Smooth muscle cell (in vitro differentiated cells): ENCODE results near the gene ZNF554. TPM values are rescaled to one million over a fixed set of nuclear protein-coding genes. Genes with fewer than 3 reads are reported as not detected.

ENCODE experiments used
- DNase-seq: peaks from one replicate; lab custom pipeline; 2025; ENCODE audit not compliant: unreplicated experiment; lab: John Stamatoyannopoulos, UW
- H2AFZ ChIP-seq: fragments of 200-600 bp; sonication (generic); 2 replicates; pipeline ENCODE4 v1.6.0; 2016; ENCODE audit warnings: antibody characterized with exemption, low read depth, mild to moderate bottlenecking
- H3F3A ChIP-seq: fragments of 200-600 bp; sonication (generic); 2 replicates; pipeline ENCODE4 v1.6.0; 2017; ENCODE audit warnings: antibody characterized with exemption, low read depth
- H3K27ac ChIP-seq: fragments of 200-600 bp; sonication (generic); 2 replicates; pipeline ENCODE4 v1.5.1; 2016; ENCODE audit warnings: low read depth, mild to moderate bottlenecking
- H3K27me3 ChIP-seq: fragments of 200-600 bp; sonication (generic); 2 replicates; pipeline ENCODE4 v1.6.1; 2016; ENCODE audit warnings: low read depth, mild to moderate bottlenecking
- H3K36me3 ChIP-seq: fragments of 200-600 bp; sonication (generic); 2 replicates; pipeline ENCODE4 v1.5.1; 2016; ENCODE audit warnings: low read depth
- H3K4me1 ChIP-seq: fragments of 200-600 bp; sonication (generic); 2 replicates; pipeline ENCODE4 v1.5.1; 2016; ENCODE audit warnings: low read depth
- H3K4me2 ChIP-seq: fragments of 200-600 bp; sonication (generic); 2 replicates; pipeline ENCODE4 v1.6.0; 2016; ENCODE audit warnings: mild to moderate bottlenecking
- H3K4me3 ChIP-seq: fragments of 200-600 bp; sonication (generic); 2 replicates; pipeline ENCODE4 v1.5.1; 2016; ENCODE audit warnings: mild to moderate bottlenecking
- H3K79me2 ChIP-seq: fragments of 200-600 bp; sonication (generic); 2 replicates; pipeline ENCODE4 v1.6.0; 2016; ENCODE audit warnings: low read depth, mild to moderate bottlenecking
- H3K9ac ChIP-seq: fragments of 200-600 bp; sonication (generic); 2 replicates; pipeline ENCODE4 v1.6.0; 2016; ENCODE audit warnings: low read depth
- H3K9me3 ChIP-seq: fragments of 200-600 bp; sonication (generic); replicated peaks from 2 replicates; pipeline ENCODE4 v1.5.1; 2016; ENCODE audit warnings: low read depth
- H4K20me1 ChIP-seq: fragments of 200-600 bp; sonication (generic); 2 replicates; pipeline ENCODE4 v1.6.0; 2016; ENCODE audit warnings: low read depth
- WGBS: methylation state at CpG from one replicate; pipeline ENCODE4 v1.1.7; 2016; ENCODE audit warnings: low lambda C conversion rate; 5-methylcytosine and 5-hydroxymethylcytosine counted together
- polyA plus RNA-seq: library from polyadenylated mRNA; unstranded; fragments of >200 nt; fragmentation: Nextera tagmentation; extraction: Ambion mirVana; gene quantifications from 2 replicates; pipeline ENCODE4 v1.2.1, GENCODE V29; 2016
- total RNA-seq: library from RNA; depleted of rRNA; stranded (reverse); fragments of >200 nt; gene quantifications from 2 replicates; pipeline ENCODE4 v1.2.3, GENCODE V29; 2014
- TF ChIP-seq, protein P1 (sequence below): fragments of 200-600 bp; sonication (generic); IDR thresholded peaks from 2 replicates; pipeline ENCODE4 v1.5.1; 2017; ENCODE audit warnings: borderline replicate concordance, mild to moderate bottlenecking, antibody characterized with exemption; ENCODE audit not compliant: insufficient read depth, poor library complexity, severe bottlenecking

The ZNF554 gene
- total and polyA plus RNA-seq, 2 experiments from 2014 or later: 2.3 to 4.8 TPM

DNA sequence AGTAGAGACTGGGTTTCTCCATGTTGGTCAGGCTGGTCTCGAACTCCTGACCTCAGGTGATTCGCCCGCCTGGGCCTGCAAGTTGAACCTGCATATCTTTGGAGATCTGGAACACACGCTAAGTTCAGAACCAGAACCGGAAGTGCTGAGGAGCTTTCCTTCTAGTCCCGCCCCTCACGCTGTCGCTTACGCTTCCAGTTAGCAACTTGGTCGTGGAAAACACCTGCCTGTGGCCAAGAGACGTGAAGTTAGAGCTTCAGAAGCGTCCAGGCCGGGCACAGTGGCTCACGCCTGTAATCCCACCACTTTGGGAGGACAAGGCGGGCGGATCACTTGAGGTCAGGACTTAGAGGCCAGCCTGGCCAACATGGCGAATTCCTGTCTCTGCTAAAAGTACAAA lies 66.1 kb downstream of the ZNF554 start:
- Histone ChIP-seq H3K4me3 (no peak overlapping the region), H3K9ac (no peak overlapping the region), H4K20me1 (no peaks in the 10 kb centered on the region), H3K79me2 (no peaks in the 10 kb centered on the region), H3K9me3 (no peaks in the 10 kb centered on the region), H3K4me2 (no peak overlapping the region), H2AFZ (no peak overlapping the region), H3K27ac (no peak overlapping the region), H3K4me1 (no peaks in the 10 kb centered on the region), H3F3A (no peaks in the 10 kb centered on the region), H3K36me3 (no peaks in the 10 kb centered on the region), H3K27me3 (no peaks in the 10 kb centered on the region)
- 90% methylated on average over 17 of the region's 17 CpGs for WGBS
- TF ChIP-seq, protein P1, sequence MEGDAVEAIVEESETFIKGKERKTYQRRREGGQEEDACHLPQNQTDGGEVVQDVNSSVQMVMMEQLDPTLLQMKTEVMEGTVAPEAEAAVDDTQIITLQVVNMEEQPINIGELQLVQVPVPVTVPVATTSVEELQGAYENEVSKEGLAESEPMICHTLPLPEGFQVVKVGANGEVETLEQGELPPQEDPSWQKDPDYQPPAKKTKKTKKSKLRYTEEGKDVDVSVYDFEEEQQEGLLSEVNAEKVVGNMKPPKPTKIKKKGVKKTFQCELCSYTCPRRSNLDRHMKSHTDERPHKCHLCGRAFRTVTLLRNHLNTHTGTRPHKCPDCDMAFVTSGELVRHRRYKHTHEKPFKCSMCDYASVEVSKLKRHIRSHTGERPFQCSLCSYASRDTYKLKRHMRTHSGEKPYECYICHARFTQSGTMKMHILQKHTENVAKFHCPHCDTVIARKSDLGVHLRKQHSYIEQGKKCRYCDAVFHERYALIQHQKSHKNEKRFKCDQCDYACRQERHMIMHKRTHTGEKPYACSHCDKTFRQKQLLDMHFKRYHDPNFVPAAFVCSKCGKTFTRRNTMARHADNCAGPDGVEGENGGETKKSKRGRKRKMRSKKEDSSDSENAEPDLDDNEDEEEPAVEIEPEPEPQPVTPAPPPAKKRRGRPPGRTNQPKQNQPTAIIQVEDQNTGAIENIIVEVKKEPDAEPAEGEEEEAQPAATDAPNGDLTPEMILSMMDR: no peak
- no peak for DNase-seq

Other genes starting within 250 kb of the ZNF554 start
- gene GNG7, start 117.2 kb upstream of the ZNF554 start, total RNA-seq: 1.7 and 2.1 TPM in 2 replicates
- gene GNG7, start 117.2 kb upstream of the ZNF554 start, polyA plus RNA-seq: 2.3 and 2.6 TPM in 2 replicates
- gene DIRAS1, start 98.5 kb upstream of the ZNF554 start, total RNA-seq: 6.7 and 7.9 TPM in 2 replicates
- gene DIRAS1, start 98.5 kb upstream of the ZNF554 start, polyA plus RNA-seq: 7.2 and 11.3 TPM in 2 replicates
- gene SLC39A3, start 79.9 kb upstream of the ZNF554 start, total RNA-seq: 24.2 and 25.2 TPM in 2 replicates
- gene SLC39A3, start 79.9 kb upstream of the ZNF554 start, polyA plus RNA-seq: 46.1 and 56.1 TPM in 2 replicates
- 25.5 and 34.4 TPM in 2 replicates for gene SGTA, start 36.6 kb upstream of the ZNF554 start, total RNA-seq
- 69.6 and 71.2 TPM in 2 replicates for gene SGTA, start 36.6 kb upstream of the ZNF554 start, polyA plus RNA-seq
- gene THOP1, start 34.4 kb upstream of the ZNF554 start, total RNA-seq: 40.5 and 42.5 TPM in 2 replicates
- gene THOP1, start 34.4 kb upstream of the ZNF554 start, polyA plus RNA-seq: 65.6 and 68.7 TPM in 2 replicates
- 4.9 and 10.0 TPM in 2 replicates for gene ZNF555, start 21.6 kb downstream of the ZNF554 start, total RNA-seq
- 3.2 and 6.1 TPM in 2 replicates for gene ZNF555, start 21.6 kb downstream of the ZNF554 start, polyA plus RNA-seq
- gene ZNF556, start 47.5 kb downstream of the ZNF554 start, total RNA-seq: 0.04 TPM in 1 of 2 replicates, not detected in the other
- not detected in 2 replicates for gene ZNF556, start 47.5 kb downstream of the ZNF554 start, polyA plus RNA-seq
- gene ZNF57, start 81.1 kb downstream of the ZNF554 start, total RNA-seq: 1.2 and 2.3 TPM in 2 replicates
- gene ZNF57, start 81.1 kb downstream of the ZNF554 start, polyA plus RNA-seq: 0.40 and 1.7 TPM in 2 replicates
- gene ZNF77, start 125.1 kb downstream of the ZNF554 start, total RNA-seq: 2.5 and 4.5 TPM in 2 replicates
- 2.3 and 3.5 TPM in 2 replicates for gene ZNF77, start 125.1 kb downstream of the ZNF554 start, polyA plus RNA-seq
- 0.27 and 4.1 TPM in 2 replicates for gene TLE6, start 157.7 kb downstream of the ZNF554 start, total RNA-seq
- gene TLE6, start 157.7 kb downstream of the ZNF554 start, polyA plus RNA-seq: 0.70 and 3.2 TPM in 2 replicates
- gene TLE2, start 209.4 kb downstream of the ZNF554 start, total RNA-seq: 7.1 and 7.7 TPM in 2 replicates
- gene TLE2, start 209.4 kb downstream of the ZNF554 start, polyA plus RNA-seq: 13.6 and 14.9 TPM in 2 replicates
- gene TLE5, start 242.6 kb downstream of the ZNF554 start, total RNA-seq: 145 and 146 TPM in 2 replicates
- gene TLE5, start 242.6 kb downstream of the ZNF554 start, polyA plus RNA-seq: 235 and 274 TPM in 2 replicates